ENCODE measurements around the gene SMARCC2. TPM values are rescaled to one million over a fixed set of nuclear protein-coding genes. Genes with fewer than 3 reads are reported as not detected.
"Not testable (repeated sequence)": the region's sequence is repeated elsewhere in the genome, so short reads cannot be mapped to it uniquely, and the experiment has no call there.

The SMARCC2 gene
- total and polyA plus RNA-seq, 2 donors = 20.3 to 25.9 TPM

- H3K9me3 ChIP-seq (ENCODE audit: control insufficient read depth in 2 of 2, insufficient read depth in 1 of 2, low read length in 1 of 2) = no peaks in the 10 kb centered on the region
- peaks cover 40 to 49% of the 10 kb centered on the region in 2 donors for H3K36me3 ChIP-seq (ENCODE audit: control insufficient read depth in 2 of 2, insufficient read depth in 2 of 2, low read length in 1 of 2)
- WGBS = under 1% methylated on average over 30 of the region's 30 CpGs
- H3K4me3 ChIP-seq (ENCODE audit: low read length in 2 of 2) = peak within 1 kb of the TSS; percentile 62 to 88
- DNase-seq (ENCODE audit: low read depth in 6 of 9, low spot score in 9 of 9) = peak; percentile 86 to 98 (median 96)
- no peaks in the 10 kb centered on the region for H3K27me3 ChIP-seq (ENCODE audit: control insufficient read depth in 2 of 2, insufficient read depth in 1 of 2, low read length in 1 of 2)
- peak within 1 kb of the TSS; percentile 91 to 92 for H3K27ac ChIP-seq (ENCODE audit: low read depth in 1 of 2, low read length in 1 of 2)
- peaks cover 31 to 56% of the 10 kb centered on the region in 2 donors for H3K4me1 ChIP-seq (ENCODE audit: control insufficient read depth in 2 of 2, insufficient read depth in 2 of 2, low read length in 2 of 2)
These were observed 31.0 kb downstream of the SMARCC2 start, which contains the start of gene MYL6 for GRCh38 chr12:56158029-56158925. Gene MYL6 (plus strand): TSS chr12:56158359. CDS start chr12:56158402, 43 bp downstream.

GRCh38 chr12:56157201-56158028 is 31.9 kb downstream of the SMARCC2 start:
- WGBS = 7% methylated on average over 45 of the region's 45 CpGs
- peak overlapping the region; percentile 77 to 91 for H3K27ac ChIP-seq (ENCODE audit: low read depth in 1 of 2, low read length in 1 of 2)
- peaks cover 37 to 63% of the 10 kb centered on the region in 2 donors for H3K4me1 ChIP-seq (ENCODE audit: control insufficient read depth in 2 of 2, insufficient read depth in 2 of 2, low read length in 2 of 2)
- H3K9me3 ChIP-seq (ENCODE audit: control insufficient read depth in 2 of 2, insufficient read depth in 1 of 2, low read length in 1 of 2) = no peaks in the 10 kb centered on the region
- H3K27me3 ChIP-seq (ENCODE audit: control insufficient read depth in 2 of 2, insufficient read depth in 1 of 2, low read length in 1 of 2) = no peaks in the 10 kb centered on the region
- DNase-seq (ENCODE audit: low read depth in 6 of 9, low spot score in 9 of 9) = peak in 8 of 9 donors; percentile 47 to 82 (median 52)
- peaks cover 33 to 41% of the 10 kb centered on the region in 2 donors for H3K36me3 ChIP-seq (ENCODE audit: control insufficient read depth in 2 of 2, insufficient read depth in 2 of 2, low read length in 1 of 2)
- H3K4me3 ChIP-seq (ENCODE audit: low read length in 2 of 2) = peak overlapping the region; percentile 62 to 88

- Histone ChIP-seq H3K36me3 (ENCODE audit: control insufficient read depth in 2 of 2, insufficient read depth in 2 of 2, low read length in 1 of 2) (peaks cover 26 to 33% of the 10 kb centered on the region in 2 donors), H3K4me1 (ENCODE audit: control insufficient read depth in 2 of 2, insufficient read depth in 2 of 2, low read length in 2 of 2) (peaks cover 37 to 65% of the 10 kb centered on the region in 2 donors), H3K27ac (ENCODE audit: low read depth in 1 of 2, low read length in 1 of 2) (peak overlapping the region; percentile 77 to 91), H3K4me3 (ENCODE audit: low read length in 2 of 2) (peak overlapping the region in 1 of 2 donors; percentile 62)
- WGBS = 97% methylated on average over 21 of the region's 21 CpGs
- DNase-seq (ENCODE audit: low read depth in 6 of 9, low spot score in 9 of 9); H3K9me3 ChIP-seq (ENCODE audit: control insufficient read depth in 2 of 2, insufficient read depth in 1 of 2, low read length in 1 of 2); H3K27me3 ChIP-seq (ENCODE audit: control insufficient read depth in 2 of 2, insufficient read depth in 1 of 2, low read length in 1 of 2): not testable (repeated sequence)
These were observed 32.7 kb downstream of the SMARCC2 start for GRCh38 chr12:56156464-56157200.

- Histone ChIP-seq H3K27ac (ENCODE audit: low read depth in 1 of 2, low read length in 1 of 2) (no peak overlapping the region), H3K36me3 (ENCODE audit: control insufficient read depth in 2 of 2, insufficient read depth in 2 of 2, low read length in 1 of 2) (peaks cover 13 to 20% of the 10 kb centered on the region in 2 donors), H3K4me1 (ENCODE audit: control insufficient read depth in 2 of 2, insufficient read depth in 2 of 2, low read length in 2 of 2) (peaks cover 30 to 60% of the 10 kb centered on the region in 2 donors), H3K9me3 (ENCODE audit: control insufficient read depth in 2 of 2, insufficient read depth in 1 of 2, low read length in 1 of 2) (no peaks in the 10 kb centered on the region), H3K4me3 (ENCODE audit: low read length in 2 of 2) (no peak overlapping the region), H3K27me3 (ENCODE audit: control insufficient read depth in 2 of 2, insufficient read depth in 1 of 2, low read length in 1 of 2) (no peaks in the 10 kb centered on the region)
- no peak for DNase-seq (ENCODE audit: low read depth in 6 of 9, low spot score in 9 of 9)
- 98% methylated on average over 11 of the region's 11 CpGs for WGBS
These were observed 33.9 kb downstream of the SMARCC2 start for GRCh38 chr12:56155256-56155845.

- DNase-seq (ENCODE audit: low read depth in 6 of 9, low spot score in 9 of 9) = no peak
- Histone ChIP-seq H3K27ac (ENCODE audit: low read depth in 1 of 2, low read length in 1 of 2) (no peak overlapping the region), H3K27me3 (ENCODE audit: control insufficient read depth in 2 of 2, insufficient read depth in 1 of 2, low read length in 1 of 2) (no peaks in the 10 kb centered on the region), H3K36me3 (ENCODE audit: control insufficient read depth in 2 of 2, insufficient read depth in 2 of 2, low read length in 1 of 2) (peaks cover 7 to 15% of the 10 kb centered on the region in 2 donors), H3K9me3 (ENCODE audit: control insufficient read depth in 2 of 2, insufficient read depth in 1 of 2, low read length in 1 of 2) (no peaks in the 10 kb centered on the region), H3K4me1 (ENCODE audit: control insufficient read depth in 2 of 2, insufficient read depth in 2 of 2, low read length in 2 of 2) (peaks cover 25 to 55% of the 10 kb centered on the region in 2 donors), H3K4me3 (ENCODE audit: low read length in 2 of 2) (no peak overlapping the region)
- WGBS = 98% methylated on average over 5 of the region's 5 CpGs
These were observed 34.5 kb downstream of the SMARCC2 start for GRCh38 chr12:56154818-56155217.

- WGBS = 100% methylated on average over 1 of the region's 1 CpG
- Histone ChIP-seq H3K27me3 (ENCODE audit: control insufficient read depth in 2 of 2, insufficient read depth in 1 of 2, low read length in 1 of 2) (no peaks in the 10 kb centered on the region), H3K9me3 (ENCODE audit: control insufficient read depth in 2 of 2, insufficient read depth in 1 of 2, low read length in 1 of 2) (no peaks in the 10 kb centered on the region), H3K27ac (ENCODE audit: low read depth in 1 of 2, low read length in 1 of 2) (peak overlapping the region in 1 of 2 donors; percentile 64), H3K4me3 (ENCODE audit: low read length in 2 of 2) (no peak overlapping the region), H3K4me1 (ENCODE audit: control insufficient read depth in 2 of 2, insufficient read depth in 2 of 2, low read length in 2 of 2) (peaks cover 20 to 50% of the 10 kb centered on the region in 2 donors), H3K36me3 (ENCODE audit: control insufficient read depth in 2 of 2, insufficient read depth in 2 of 2, low read length in 1 of 2) (peaks cover 3 to 10% of the 10 kb centered on the region in 2 donors)
- DNase-seq (ENCODE audit: low read depth in 6 of 9, low spot score in 9 of 9) = peak in 3 of 9 donors; percentile 21 to 57 (median 24)
These were observed 35.0 kb downstream of the SMARCC2 start for GRCh38 chr12:56154246-56154771.

DNA sequence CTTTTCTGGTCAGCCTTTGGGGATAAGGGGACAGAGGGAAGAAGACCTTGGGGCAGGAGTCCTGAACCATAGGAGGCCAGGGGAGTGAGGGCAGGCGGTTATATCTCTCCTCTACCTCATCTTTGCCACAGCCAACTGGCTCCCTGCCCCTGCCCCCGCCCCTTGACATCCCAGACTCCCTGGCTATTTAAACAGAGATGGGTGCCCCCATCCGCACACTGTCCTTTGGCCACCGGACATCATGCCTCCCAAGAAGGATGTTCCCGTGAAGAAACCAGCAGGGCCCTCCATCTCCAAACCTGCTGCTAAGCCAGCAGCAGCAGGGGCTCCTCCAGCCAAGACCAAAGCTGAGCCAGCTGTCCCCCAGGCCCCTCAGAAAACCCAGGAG is 35.6 kb downstream of the SMARCC2 start:
- no peak for DNase-seq (ENCODE audit: low read depth in 6 of 9, low spot score in 9 of 9)
- Histone ChIP-seq H3K9me3 (ENCODE audit: control insufficient read depth in 2 of 2, insufficient read depth in 1 of 2, low read length in 1 of 2) (no peaks in the 10 kb centered on the region), H3K4me3 (ENCODE audit: low read length in 2 of 2) (no peak overlapping the region), H3K27ac (ENCODE audit: low read depth in 1 of 2, low read length in 1 of 2) (peak overlapping the region in 1 of 2 donors; percentile 64), H3K27me3 (ENCODE audit: control insufficient read depth in 2 of 2, insufficient read depth in 1 of 2, low read length in 1 of 2) (no peaks in the 10 kb centered on the region), H3K36me3 (ENCODE audit: control insufficient read depth in 2 of 2, insufficient read depth in 2 of 2, low read length in 1 of 2) (peaks cover 3 to 10% of the 10 kb centered on the region in 2 donors), H3K4me1 (ENCODE audit: control insufficient read depth in 2 of 2, insufficient read depth in 2 of 2, low read length in 2 of 2) (peaks cover 18 to 45% of the 10 kb centered on the region in 2 donors)
- 97% methylated on average over 5 of the region's 5 CpGs for WGBS
